B cell (primary cell): ENCODE measurements around the gene TNFSF8.

Experiments
- CTCF ChIP-seq: fragments of 200-600 bp; IDR thresholded peaks from one replicate; pipeline ENCODE4 v1.8.0; 2022; ENCODE audit warnings: antibody characterized with exemption, mild to moderate bottlenecking
- EZH2 ChIP-seq: IDR thresholded peaks from 2 replicates; pipeline ENCODE4 v1.6.1; 2012; ENCODE audit warnings: borderline replicate concordance, low read depth, mild to moderate bottlenecking, moderate library complexity, low read length; ENCODE audit not compliant: insufficient read depth, poor library complexity, severe bottlenecking

DNA sequence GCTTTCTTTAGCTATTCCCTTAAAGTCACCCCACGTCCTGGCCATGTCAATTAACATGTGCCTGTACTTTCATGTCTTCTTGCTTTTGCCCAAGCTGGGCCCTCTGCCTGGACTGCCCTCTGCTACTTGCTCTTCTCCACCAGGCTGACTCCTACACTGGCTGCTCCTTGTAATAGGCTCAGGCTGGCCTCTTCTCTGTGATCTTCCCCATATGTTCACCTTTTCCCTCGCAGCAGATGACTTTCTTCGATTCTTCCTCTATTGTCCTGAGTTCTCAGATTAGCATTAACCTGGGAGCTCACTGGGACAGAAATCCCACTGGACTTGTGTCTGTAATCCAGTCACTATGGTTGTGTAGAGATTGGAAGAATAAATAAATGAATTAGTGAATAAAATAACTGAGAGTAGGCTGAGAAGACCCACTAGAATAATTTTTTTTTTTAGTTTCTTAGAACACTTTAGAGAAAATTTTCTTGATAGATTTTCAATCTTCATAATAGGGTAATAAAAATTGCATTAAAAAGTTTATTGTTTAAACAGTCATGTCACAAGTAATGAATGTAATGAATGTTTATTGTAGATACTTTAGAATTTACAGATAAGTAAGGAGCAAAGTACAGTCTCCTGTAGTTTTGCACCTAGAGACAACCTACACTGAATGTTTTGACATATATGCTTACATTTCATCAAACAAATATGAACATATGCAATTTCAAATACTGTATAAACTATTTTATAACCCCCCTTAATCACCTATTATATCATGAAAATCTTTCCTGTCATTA lies 77.1 kb downstream of the TNFSF8 start:
- no peak for TF ChIP-seq CTCF
- no peak for TF ChIP-seq EZH2
